ENCODE data around the gene MAP2. TPM values are rescaled to one million over a fixed set of nuclear protein-coding genes. Genes with fewer than 3 reads are reported as not detected.
"Not testable (repeated sequence)": the region's sequence is repeated elsewhere in the genome, so short reads cannot be mapped to it uniquely, and the experiment has no call there.

MAP2 gene
- total RNA-seq, 2 donors from 2014 or later = 4.7 to 6.6 TPM

- intact Hi-C loops (cut with DNase I) = no loop called here
- ATAC-seq (no peak), DNase-seq (no peak)
These were observed 146.3 kb downstream of the MAP2 start for GRCh38 chr2:209570194-209570593.

- intact Hi-C loops (cut with DNase I) = no loop called here
These were observed 150.7 kb downstream of the MAP2 start for GRCh38 chr2:209574515-209574914.

GRCh38 chr2:209577376-209578357 lies 153.8 kb downstream of the MAP2 start:
- intact Hi-C loops (cut with DNase I) = loop anchor here in 1 of 2 donors (5.0 kb wide), 1 partner anchor 240 kb away; no protein-coding TSS in a partner anchor
- ATAC-seq = no peak
- DNase-seq = no peak

More at GRCh38 chr2:209574515-209574914, 150.7 kb downstream of the MAP2 start:
- ATAC-seq (no peak), DNase-seq (no peak)

- no peak for ATAC-seq
- DNase-seq = no peak
- intact Hi-C loops (cut with DNase I) = loop anchor here in 1 of 2 donors (5.0 kb wide), 1 partner anchor 241 kb away; no protein-coding TSS in a partner anchor
These were observed 154.7 kb downstream of the MAP2 start for GRCh38 chr2:209578394-209579001.

GRCh38 chr2:209579230-209579749 lies 155.4 kb downstream of the MAP2 start:
- intact Hi-C loops (cut with DNase I) = loop anchor here in 1 of 2 donors (5.0 kb wide), 1 partner anchor 242 kb away; no protein-coding TSS in a partner anchor
- peak; percentile 67 to 69 for ATAC-seq
- peak; percentile 20 for DNase-seq

- ATAC-seq = no peak
- intact Hi-C loops (cut with DNase I) = no loop called here
- no peak for DNase-seq
These were observed 157.2 kb downstream of the MAP2 start for GRCh38 chr2:209581040-209581439.

GRCh38 chr2:209582281-209582680 lies 158.4 kb downstream of the MAP2 start:
- no peak for DNase-seq
- intact Hi-C loops (cut with DNase I) = no loop called here
- ATAC-seq = no peak

GRCh38 chr2:209584472-209584871 lies 160.6 kb downstream of the MAP2 start:
- no peak for ATAC-seq
- no peak for DNase-seq
- intact Hi-C loops (cut with DNase I) = no loop called here

GRCh38 chr2:209584915-209585314 lies 161.1 kb downstream of the MAP2 start:
- intact Hi-C loops (cut with DNase I) = no loop called here
- no peak for ATAC-seq
- no peak for DNase-seq

GRCh38 chr2:209591021-209591420 lies 167.2 kb downstream of the MAP2 start:
- intact Hi-C loops (cut with DNase I) = no loop called here
- ATAC-seq (no peak), DNase-seq (no peak)

- ATAC-seq = no peak
- intact Hi-C loops (cut with DNase I) = no loop called here
These were observed 168.3 kb downstream of the MAP2 start for GRCh38 chr2:209592106-209592505.

GRCh38 chr2:209593930-209594329 lies 170.1 kb downstream of the MAP2 start:
- intact Hi-C loops (cut with DNase I) = no loop called here
- DNase-seq (no peak), ATAC-seq (no peak)

More at GRCh38 chr2:209592106-209592505, 168.3 kb downstream of the MAP2 start:
- no peak for DNase-seq

- DNase-seq = no peak
- intact Hi-C loops (cut with DNase I) = no loop called here
- ATAC-seq = no peak
These were observed 172.4 kb downstream of the MAP2 start for GRCh38 chr2:209596262-209596661.

GRCh38 chr2:209598227-209598626 lies 174.4 kb downstream of the MAP2 start:
- DNase-seq; ATAC-seq; intact Hi-C loops (cut with DNase I): not testable (repeated sequence)

- intact Hi-C loops (cut with DNase I) = no loop called here
- DNase-seq (no peak), ATAC-seq (no peak)
These were observed 176.7 kb downstream of the MAP2 start for GRCh38 chr2:209600341-209601171.

- ATAC-seq = no peak
- no peak for DNase-seq
- intact Hi-C loops (cut with DNase I) = no loop called here
These were observed 177.7 kb downstream of the MAP2 start for GRCh38 chr2:209601497-209601896.

GRCh38 chr2:209602259-209602658 lies 178.4 kb downstream of the MAP2 start:
- intact Hi-C loops (cut with DNase I) = no loop called here
- ATAC-seq (no peak), DNase-seq (no peak)

- intact Hi-C loops (cut with DNase I) = no loop called here
- ATAC-seq (no peak), DNase-seq (no peak)
These were observed 185.7 kb downstream of the MAP2 start for GRCh38 chr2:209609531-209609930.

GRCh38 chr2:209610631-209611030 lies 186.8 kb downstream of the MAP2 start:
- DNase-seq = no peak
- no peak for ATAC-seq
- intact Hi-C loops (cut with DNase I) = no loop called here
